ENCODE results near the gene NAT16. TPM values are rescaled to one million over a fixed set of nuclear protein-coding genes. Genes with fewer than 3 reads are reported as not detected.
A peak's percentile ranks its signal among the peaks of the same experiment; 100 is the strongest.

NAT16 gene
- total and polyA plus RNA-seq, 2 of the 4 experiments (the other 2 are of a cell fraction), result 0.05 TPM; not detected in 1

DNA sequence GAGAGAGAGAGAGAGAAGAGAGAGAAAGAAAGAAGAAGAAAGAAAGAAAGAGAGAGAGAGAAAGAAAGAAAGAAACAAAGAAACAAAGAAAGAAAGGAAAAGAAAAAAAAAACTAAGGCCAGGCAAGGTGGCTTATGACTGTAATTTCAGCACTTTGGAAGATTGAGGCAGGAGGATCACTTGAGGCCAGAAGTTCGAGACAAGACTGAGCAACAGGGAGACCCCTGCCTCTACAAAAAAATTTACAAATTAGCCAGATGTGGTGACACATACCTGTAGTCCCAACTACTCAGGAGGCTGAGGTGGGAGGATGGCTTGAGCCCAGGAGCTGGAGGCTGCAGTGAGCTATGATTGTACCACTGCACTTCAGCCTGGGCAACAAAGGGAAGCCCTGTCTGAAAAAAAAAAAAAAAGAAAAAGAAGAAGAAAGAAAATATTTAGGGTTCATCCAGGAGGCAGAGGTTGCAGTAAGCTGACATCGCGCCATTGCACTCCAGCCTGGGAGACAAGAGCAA is 50.4 kb downstream of the NAT16 start:
- peaks cover 60% of the 10 kb centered on the region for H4K20me1 ChIP-seq (ENCODE audit: insufficient read depth, low read length)
- no peak for ATAC-seq (ENCODE audit: low read depth)

More for the DNA sequence above, 50.4 kb downstream of the NAT16 start:
- Histone ChIP-seq H2AK9ac (replicated peaks; ENCODE audit: low read depth, low read length, poor library complexity) (no peak overlapping the region), H3K14ac (replicated peaks; ENCODE audit: low read depth, low read length) (peak overlapping the region; percentile 77), H2BK120ac (ENCODE audit: low read depth, low read length) (no peak overlapping the region), H4K91ac (ENCODE audit: insufficient read depth, low read depth, low read length) (no peak overlapping the region), H3K9ac (ENCODE audit: low read depth, low read length) (no peak overlapping the region), H3K18ac (ENCODE audit: low read depth, low read length) (no peak overlapping the region), H3K4ac (ENCODE audit: low read depth, low read length) (peak overlapping the region; percentile 36; the same call in 1 of the 2 replicates), H2AK5ac (ENCODE audit: low read depth, low read length) (0 out of 2 replicates have a peak overlapping the region, but pooled peaks have one; percentile 43), H3K36me3 (ENCODE audit: control insufficient read depth, insufficient read depth, low read length) (peaks cover 35% of the 10 kb centered on the region), H3K56ac (ENCODE audit: extremely low read depth, insufficient read depth, low read length) (no peak overlapping the region), H4K8ac (ENCODE audit: low read depth in 2 of 2, low read length in 2 of 2) (peak overlapping the region in 1 of 2 experiments; percentile 63; a peak in 1 of 4 replicates), H3K4me3 (ENCODE audit: insufficient read depth, low read depth, low read length) (no peak overlapping the region), H3K27me3 (ENCODE audit: control insufficient read depth, insufficient read depth, low read length) (no peaks in the 10 kb centered on the region), H3K27ac (ENCODE audit: insufficient read depth, low read length) (no peak overlapping the region), H2BK20ac (ENCODE audit: low read depth, low read length) (no peak overlapping the region; the same call in 1 of the 2 replicates), H3K9me3 (ENCODE audit: control insufficient read depth, insufficient read depth, low read length) (no peaks in the 10 kb centered on the region), H2AFZ (replicated peaks; ENCODE audit: low read length, poor library complexity) (no peak overlapping the region), H3K9me1 (ENCODE audit: insufficient read depth, low read length) (peaks cover 10% of the 10 kb centered on the region), H2BK5ac (ENCODE audit: low read depth, low read length, poor library complexity, severe bottlenecking) (peak overlapping the region; percentile 39), H4K5ac (ENCODE audit: low read depth, low read length) (no peak overlapping the region), H2BK15ac (ENCODE audit: low read depth, low read length) (no peak overlapping the region), H3K23ac (ENCODE audit: low read depth, low read length) (no peak overlapping the region; the same call in 1 of the 2 replicates), H3K4me1 (ENCODE audit: control insufficient read depth, insufficient read depth, low read length) (peaks cover 24% of the 10 kb centered on the region), H3K4me2 (ENCODE audit: low read depth, low read length) (peak overlapping the region; percentile 21; the same call in 1 of the 2 replicates), H3K79me1 (ENCODE audit: low read depth in 1 of 2, low read length in 2 of 2) (peaks cover 19 to 70% of the 10 kb centered on the region in 2 experiments; a peak in 3 of 4 replicates)
- no TSS peak for BruUV-seq (replicated peaks)
- POLR2A ChIA-PET (ENCODE audit: unreplicated experiment), result interaction anchor here (0.6 to 1.2 kb wide), 2 partner anchors 29 to 74 kb away, joined by 3 read pairs; no protein-coding TSS in a partner anchor
- DNase-seq, result no peak
- dilution Hi-C loops (cut with HindIII; ENCODE audit: low sequenced_read_pairs, unreplicated experiment) (no loop called here), in situ Hi-C loops (cut with MboI; ENCODE audit: low sequenced_read_pairs) (no loop called here), intact Hi-C loops (cut with micrococcal nuclease) (no loop called here)
- no CpG with 5 or more reads among the region's 3 CpGs for WGBS, 2 experiments (ENCODE audit: extremely low coverage in 2 of 2, insufficient read length in 1 of 2)
- TF ChIP-seq CEBPB (IDR thresholded peaks at IDR 0.05; ENCODE audit: low read depth, low read length), result no peak
- TF ChIP-seq, protein P1, sequence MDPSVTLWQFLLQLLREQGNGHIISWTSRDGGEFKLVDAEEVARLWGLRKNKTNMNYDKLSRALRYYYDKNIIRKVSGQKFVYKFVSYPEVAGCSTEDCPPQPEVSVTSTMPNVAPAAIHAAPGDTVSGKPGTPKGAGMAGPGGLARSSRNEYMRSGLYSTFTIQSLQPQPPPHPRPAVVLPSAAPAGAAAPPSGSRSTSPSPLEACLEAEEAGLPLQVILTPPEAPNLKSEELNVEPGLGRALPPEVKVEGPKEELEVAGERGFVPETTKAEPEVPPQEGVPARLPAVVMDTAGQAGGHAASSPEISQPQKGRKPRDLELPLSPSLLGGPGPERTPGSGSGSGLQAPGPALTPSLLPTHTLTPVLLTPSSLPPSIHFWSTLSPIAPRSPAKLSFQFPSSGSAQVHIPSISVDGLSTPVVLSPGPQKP (IDR thresholded peaks at IDR 0.05; ENCODE audit: borderline replicate concordance, low read depth, low read length), result no peak
- peak; percentile 72 for TF ChIP-seq POLR2A (IDR thresholded peaks at IDR 0.05; ENCODE audit: low read depth, low read length)
- TF ChIP-seq MAFK (IDR thresholded peaks at IDR 0.05; ENCODE audit: low read depth, low read length), result no peak
- no peak for TF ChIP-seq RCOR1 (IDR thresholded peaks at IDR 0.05; ENCODE audit: insufficient replicate concordance, low read length)
- CTCF ChIA-PET, result interaction anchor here (1.2 kb wide), 1 partner anchor 14 kb away, joined by 4 read pairs; no protein-coding TSS in a partner anchor
